GM21367 (cell line): ENCODE data around the gene ENDOV.

ENCODE experiments used
- ATAC-seq: cut with Tn5 transposase; IDR thresholded peaks from one replicate; pipeline ENCODE4 v1.9.1; 2021; ENCODE audit not compliant: unreplicated experiment

ENDOV gene

GRCh38 chr17:80430446-80431245 is 15.7 kb downstream of the ENDOV start:
- no peak for ATAC-seq

DNA sequence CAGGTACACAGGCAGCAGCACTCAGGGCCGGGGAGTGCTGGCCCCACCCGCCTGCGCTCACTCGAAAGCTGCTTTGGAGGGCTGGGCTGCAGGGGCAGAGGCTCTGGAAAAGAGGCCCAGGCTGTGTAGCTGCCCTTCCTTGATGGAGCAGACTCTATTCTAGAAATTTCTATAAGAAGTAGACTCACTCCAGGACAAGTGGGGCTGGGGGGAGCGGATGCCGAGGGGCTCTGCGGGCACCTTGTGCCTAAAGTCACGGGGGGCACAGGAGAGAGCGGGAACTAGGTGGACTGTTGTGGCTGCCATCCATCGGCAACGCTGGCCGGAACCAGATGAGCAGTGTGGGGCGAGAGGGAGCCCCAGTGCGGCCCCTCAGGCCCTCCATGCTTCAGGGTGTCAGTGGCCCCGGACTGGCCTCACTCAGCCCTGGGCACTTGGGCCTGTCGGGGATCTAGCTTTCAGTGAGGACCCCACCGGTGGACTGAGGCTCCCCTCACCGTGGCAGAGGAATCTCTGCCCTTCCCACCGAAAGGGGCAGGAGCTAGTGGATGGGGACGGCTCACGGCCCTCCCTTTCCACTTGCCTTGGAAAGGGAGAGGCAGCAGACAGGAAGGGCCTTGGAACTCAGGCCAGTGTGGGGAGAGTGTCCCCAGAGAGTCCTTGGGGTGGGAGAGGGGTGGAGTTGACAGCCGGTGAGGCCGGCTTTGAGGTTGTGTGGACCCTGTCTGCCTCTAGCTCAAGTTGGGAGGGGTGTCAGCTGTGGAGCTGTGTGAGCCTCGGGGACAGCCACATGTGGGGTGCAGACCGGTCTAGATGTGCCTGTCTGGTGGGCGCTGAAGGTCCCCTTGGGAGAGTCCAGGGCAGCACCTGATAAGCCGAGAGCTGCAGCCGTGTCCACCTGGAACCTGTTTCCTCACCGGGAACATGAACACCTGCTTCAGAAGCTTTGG is 16.6 kb downstream of the ENDOV start:
- ATAC-seq, result no peak

DNA sequence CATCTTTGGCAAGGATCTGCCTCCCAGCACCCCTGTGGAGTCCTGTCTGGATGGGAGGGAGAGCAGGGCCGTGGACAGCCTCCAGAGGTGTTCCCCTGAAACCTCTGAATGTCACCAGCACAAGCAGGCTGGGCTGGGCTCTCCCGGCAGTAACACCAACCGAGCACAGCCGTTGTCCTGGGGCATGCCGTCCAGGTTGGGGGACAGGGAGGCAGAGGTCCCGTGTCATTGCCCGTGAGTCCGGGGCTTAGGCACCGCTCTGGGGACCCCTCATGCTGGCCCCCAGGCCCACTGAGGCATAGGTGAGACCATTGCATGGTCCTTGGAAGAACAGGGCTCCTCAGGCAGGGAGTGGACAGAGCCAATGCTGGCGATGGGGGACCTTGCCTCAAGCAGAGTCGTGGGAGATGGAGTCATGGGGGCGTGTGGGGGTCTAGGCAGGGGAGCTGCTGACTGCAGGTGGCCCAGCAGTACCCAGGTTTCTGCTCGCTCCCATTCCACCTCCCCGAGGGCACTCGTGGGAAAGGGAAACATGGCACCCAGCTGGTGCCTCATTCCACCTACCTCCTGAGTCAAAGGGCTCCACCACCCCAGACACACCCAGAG is 17.5 kb downstream of the ENDOV start:
- ATAC-seq, result no peak

GRCh38 chr17:80432961-80433550 is 18.1 kb downstream of the ENDOV start:
- no peak for ATAC-seq

DNA sequence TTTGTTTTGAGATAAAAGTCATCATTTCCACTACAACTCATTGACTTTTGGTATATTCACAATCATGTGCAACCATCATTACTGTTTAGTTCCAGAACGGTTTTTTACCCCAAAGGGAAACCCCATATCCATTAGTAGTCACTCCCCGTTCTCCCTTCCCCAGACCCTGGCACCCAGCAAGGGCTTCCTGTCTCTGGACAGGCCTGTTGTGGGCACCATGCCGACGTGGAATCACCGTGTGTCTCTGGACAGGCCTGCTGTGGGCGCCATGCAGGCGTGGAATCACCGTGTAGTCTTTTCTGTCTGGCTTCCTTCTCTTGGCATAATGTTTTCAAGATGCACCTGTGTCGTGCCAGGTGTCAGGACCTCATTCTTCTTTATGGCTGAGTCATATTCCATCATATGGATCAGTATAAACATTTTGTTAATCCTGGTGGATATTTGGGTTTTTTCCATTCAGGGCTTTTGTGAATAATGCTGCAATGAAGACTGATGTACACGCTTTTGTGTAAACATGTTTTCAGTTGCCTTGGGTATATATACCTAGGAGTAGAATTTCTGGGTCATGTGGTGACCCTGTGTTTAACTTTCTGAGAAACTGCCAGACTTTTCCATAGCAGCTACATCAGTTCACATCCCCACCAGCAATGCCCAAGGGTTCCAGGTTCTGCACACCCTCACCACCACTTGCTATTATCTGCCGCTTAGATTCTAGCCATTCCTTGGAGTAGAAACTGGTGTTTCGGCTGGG is 19.1 kb downstream of the ENDOV start:
- no peak for ATAC-seq

GRCh38 chr17:80437532-80437931 is 22.6 kb downstream of the ENDOV start:
- no peak for ATAC-seq

- no peak for ATAC-seq
These were observed 23.8 kb downstream of the ENDOV start for GRCh38 chr17:80438806-80439205.

DNA sequence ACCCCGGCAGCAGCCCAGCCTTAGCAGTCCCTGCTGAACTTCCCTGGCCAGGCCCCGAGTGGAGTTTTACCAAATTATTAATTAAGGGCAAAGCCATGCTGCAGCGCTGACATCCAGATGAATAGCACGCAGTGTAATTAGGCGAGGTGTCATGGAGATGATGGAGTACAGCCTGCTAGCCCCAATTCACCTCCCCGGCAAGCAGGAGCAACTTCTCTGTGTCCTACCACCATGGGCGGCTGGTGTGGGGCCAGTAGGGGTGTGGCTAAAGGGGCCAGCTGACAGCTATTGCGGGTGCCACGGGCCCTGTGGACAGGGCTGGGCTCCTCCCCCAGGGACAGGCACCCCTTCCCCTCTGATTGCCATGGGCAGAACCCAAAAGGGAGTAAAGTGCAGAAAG is 24.5 kb downstream of the ENDOV start:
- no peak for ATAC-seq

- no peak for ATAC-seq
These were observed 26.2 kb downstream of the ENDOV start for GRCh38 chr17:80441133-80441578.

- no peak for ATAC-seq
These were observed 26.8 kb downstream of the ENDOV start for GRCh38 chr17:80441598-80442322.

DNA sequence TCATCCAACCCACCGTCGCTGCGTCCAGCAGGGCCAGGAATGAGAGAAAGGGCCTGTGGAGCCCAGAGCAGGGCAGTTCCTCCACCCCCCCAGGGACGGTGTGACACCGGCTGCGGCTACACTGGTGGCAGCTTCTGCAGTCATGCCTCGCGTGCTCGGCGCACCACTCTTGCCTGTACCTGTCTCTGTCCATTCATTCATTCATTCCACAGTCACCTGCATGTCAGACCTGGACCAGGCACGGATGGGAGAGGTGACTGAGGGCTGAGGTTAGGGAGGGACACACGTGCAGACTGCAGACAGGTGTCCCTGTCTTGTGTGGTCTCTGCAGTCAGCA is 27.3 kb downstream of the ENDOV start:
- ATAC-seq, result no peak

DNA sequence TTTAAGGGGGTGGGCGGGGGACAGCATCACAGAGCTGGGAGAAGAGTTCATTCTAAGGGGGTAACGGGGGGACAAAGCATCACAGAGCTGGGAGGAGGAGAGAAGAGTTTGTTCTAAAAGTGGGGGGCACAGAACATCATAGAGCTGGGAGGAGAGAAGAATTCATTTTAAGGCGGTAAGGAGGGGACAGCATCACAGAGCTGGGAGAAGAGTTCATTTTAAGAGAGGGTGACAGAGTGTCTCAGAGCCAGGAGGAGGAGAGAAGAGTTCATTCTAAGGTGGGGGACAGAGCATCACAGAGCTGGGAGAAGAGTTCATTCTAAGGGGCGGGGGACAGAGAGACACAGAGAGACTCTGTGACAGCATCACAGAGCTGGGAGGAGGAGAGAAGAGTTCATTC is 27.8 kb downstream of the ENDOV start:
- ATAC-seq, result no peak

GRCh38 chr17:80443498-80443897 is 28.5 kb downstream of the ENDOV start:
- no peak for ATAC-seq

- no peak for ATAC-seq
These were observed 29.1 kb downstream of the ENDOV start for GRCh38 chr17:80443916-80444643.

GRCh38 chr17:80444644-80444979 is 29.6 kb downstream of the ENDOV start:
- no peak for ATAC-seq

DNA sequence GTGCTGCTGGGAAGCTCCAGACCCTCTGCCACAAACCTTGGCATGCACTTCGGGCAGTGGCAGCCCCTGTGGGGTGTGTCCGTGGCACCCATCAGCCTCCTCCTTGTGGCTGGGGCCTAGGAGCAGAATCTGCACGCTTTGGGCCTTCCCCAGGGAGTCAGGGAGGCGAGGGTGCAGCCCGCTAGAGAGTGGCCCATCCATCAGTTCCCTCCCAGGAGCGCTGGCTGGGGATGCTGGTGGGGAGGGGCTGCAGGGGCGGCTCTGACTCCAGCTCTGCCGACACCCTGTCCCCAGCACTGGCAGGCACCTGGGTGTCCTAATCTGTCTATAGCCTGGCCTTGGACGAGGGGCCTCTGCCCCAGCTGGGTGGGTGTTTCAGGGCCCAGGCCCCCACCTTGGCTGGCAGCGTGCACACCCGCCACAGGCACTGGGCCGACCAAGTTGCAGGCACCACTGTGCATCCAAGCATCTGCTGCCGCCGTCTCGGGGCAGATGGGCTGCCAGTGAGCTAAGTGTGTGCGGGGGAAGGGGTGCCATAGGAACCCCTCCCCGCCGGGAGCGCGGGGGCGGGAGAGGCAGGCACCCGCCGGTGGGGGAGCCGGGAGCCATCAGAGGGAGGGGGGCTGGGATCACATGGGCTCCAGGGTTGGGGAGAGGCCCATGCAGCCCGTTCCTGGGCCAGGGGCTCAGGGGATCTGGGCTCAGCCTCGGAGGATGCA is 30.2 kb downstream of the ENDOV start:
- ATAC-seq, result no peak

DNA sequence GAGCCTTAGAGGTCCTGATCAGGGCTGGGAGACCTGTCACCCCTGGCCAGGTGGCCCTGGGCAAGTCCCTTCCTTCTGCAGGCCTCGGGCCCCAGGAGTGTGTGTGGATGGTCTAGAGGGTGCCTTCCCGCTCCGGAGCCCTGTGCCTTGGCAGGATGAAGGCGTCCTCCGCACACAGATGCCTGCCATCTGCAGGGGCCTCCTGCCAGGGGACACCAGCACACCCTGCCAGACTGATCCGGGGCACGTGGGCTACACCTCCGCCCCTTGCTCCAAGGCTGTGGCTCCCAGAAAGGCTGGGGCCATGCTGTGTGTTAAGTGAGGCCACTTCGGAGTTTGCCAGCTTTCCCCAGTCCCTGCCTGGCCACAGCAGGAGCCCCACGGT is 30.8 kb downstream of the ENDOV start:
- ATAC-seq, result no peak

GRCh38 chr17:80446645-80447405 is 31.9 kb downstream of the ENDOV start:
- ATAC-seq, result no peak
